WTC11 (cell line): ENCODE results near the gene MRPL20.
"Not testable (repeated sequence)": the region's sequence is repeated elsewhere in the genome, so short reads cannot be mapped to it uniquely, and the experiment has no call there.

Experiments used
- ATF2 ChIP-seq: sonication (generic); formaldehyde crosslinking; IDR thresholded peaks from 2 replicates; pipeline ENCODE4 v1.8.1; 2022; ENCODE audit warnings: low read depth, missing genetic modification reagents, borderline replicate concordance
- CTCF ChIP-seq: fragments of 200-600 bp; IDR thresholded peaks from 2 replicates; pipeline ENCODE4 v1.8.0; 2022; ENCODE audit warnings: antibody characterized with exemption
- FOXJ3 ChIP-seq: sonication (generic); formaldehyde crosslinking; IDR thresholded peaks from 2 replicates; pipeline ENCODE4 v1.9.0; 2021; ENCODE audit warnings: missing genetic modification reagents, mild to moderate bottlenecking, borderline replicate concordance
- JAZF1 ChIP-seq: fragments of 250-450 bp; sonication (Bioruptor Pico); IDR thresholded peaks from 2 replicates; pipeline ENCODE4 v1.9.0; 2021; ENCODE audit warnings: moderate library complexity, mild to moderate bottlenecking, inconsistent platforms
- SMAD3 ChIP-seq: sonication (generic); formaldehyde crosslinking; IDR thresholded peaks from 2 replicates; pipeline ENCODE4 v1.8.0; 2022; ENCODE audit warnings: missing genetic modification reagents, mild to moderate bottlenecking, borderline replicate concordance
- SOX15 ChIP-seq: fragments of 250-450 bp; sonication (Bioruptor Pico); IDR thresholded peaks from 2 replicates; pipeline ENCODE4 v1.9.0; 2021; ENCODE audit warnings: mild to moderate bottlenecking
- TP53 ChIP-seq: sonication (generic); formaldehyde crosslinking; IDR thresholded peaks from 2 replicates; pipeline ENCODE4 v1.8.1; 2023; ENCODE audit warnings: mild to moderate bottlenecking, missing genetic modification reagents
- TF ChIP-seq, protein P1 (sequence below): sonication (generic); formaldehyde crosslinking; IDR thresholded peaks from 2 replicates; pipeline ENCODE4 v1.8.0; 2022; ENCODE audit warnings: missing genetic modification reagents
- TF ChIP-seq, protein P2 (sequence below): sonication (generic); formaldehyde crosslinking; IDR thresholded peaks from 2 replicates; pipeline ENCODE4 v1.8.1; 2023; ENCODE audit warnings: mild to moderate bottlenecking, missing genetic modification reagents, moderate library complexity

- not testable (repeated sequence) for TF ChIP-seq ATF2 (CRISPR knock-in tag); SMAD3 (CRISPR knock-in tag); SOX15 (CRISPR knock-in tag); FOXJ3 (CRISPR knock-in tag); TP53 (CRISPR knock-in tag); CTCF; JAZF1 (CRISPR knock-in tag)
- TF ChIP-seq, protein P1, sequence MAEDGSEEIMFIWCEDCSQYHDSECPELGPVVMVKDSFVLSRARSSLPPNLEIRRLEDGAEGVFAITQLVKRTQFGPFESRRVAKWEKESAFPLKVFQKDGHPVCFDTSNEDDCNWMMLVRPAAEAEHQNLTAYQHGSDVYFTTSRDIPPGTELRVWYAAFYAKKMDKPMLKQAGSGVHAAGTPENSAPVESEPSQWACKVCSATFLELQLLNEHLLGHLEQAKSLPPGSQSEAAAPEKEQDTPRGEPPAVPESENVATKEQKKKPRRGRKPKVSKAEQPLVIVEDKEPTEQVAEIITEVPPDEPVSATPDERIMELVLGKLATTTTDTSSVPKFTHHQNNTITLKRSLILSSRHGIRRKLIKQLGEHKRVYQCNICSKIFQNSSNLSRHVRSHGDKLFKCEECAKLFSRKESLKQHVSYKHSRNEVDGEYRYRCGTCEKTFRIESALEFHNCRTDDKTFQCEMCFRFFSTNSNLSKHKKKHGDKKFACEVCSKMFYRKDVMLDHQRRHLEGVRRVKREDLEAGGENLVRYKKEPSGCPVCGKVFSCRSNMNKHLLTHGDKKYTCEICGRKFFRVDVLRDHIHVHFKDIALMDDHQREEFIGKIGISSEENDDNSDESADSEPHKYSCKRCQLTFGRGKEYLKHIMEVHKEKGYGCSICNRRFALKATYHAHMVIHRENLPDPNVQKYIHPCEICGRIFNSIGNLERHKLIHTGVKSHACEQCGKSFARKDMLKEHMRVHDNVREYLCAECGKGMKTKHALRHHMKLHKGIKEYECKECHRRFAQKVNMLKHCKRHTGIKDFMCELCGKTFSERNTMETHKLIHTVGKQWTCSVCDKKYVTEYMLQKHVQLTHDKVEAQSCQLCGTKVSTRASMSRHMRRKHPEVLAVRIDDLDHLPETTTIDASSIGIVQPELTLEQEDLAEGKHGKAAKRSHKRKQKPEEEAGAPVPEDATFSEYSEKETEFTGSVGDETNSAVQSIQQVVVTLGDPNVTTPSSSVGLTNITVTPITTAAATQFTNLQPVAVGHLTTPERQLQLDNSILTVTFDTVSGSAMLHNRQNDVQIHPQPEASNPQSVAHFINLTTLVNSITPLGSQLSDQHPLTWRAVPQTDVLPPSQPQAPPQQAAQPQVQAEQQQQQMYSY, result not testable (repeated sequence)
- TF ChIP-seq, protein P2, sequence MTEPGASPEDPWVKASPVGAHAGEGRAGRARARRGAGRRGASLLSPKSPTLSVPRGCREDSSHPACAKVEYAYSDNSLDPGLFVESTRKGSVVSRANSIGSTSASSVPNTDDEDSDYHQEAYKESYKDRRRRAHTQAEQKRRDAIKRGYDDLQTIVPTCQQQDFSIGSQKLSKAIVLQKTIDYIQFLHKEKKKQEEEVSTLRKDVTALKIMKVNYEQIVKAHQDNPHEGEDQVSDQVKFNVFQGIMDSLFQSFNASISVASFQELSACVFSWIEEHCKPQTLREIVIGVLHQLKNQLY, result not testable (repeated sequence)
Observed at GRCh38 chr1:1455934-1456333, 48.8 kb upstream of the MRPL20 start.
